Measurements from ENCODE around the gene SPRTN.

- TF ChIP-seq ZFP30 (CRISPR knock-in tag; IDR thresholded peaks at IDR 0.05) (no peak), CSDC2 (CRISPR knock-in tag; IDR thresholded peaks at IDR 0.05) (no peak; the same call in 1 of the 2 replicates), CREB5 (CRISPR knock-in tag; IDR thresholded peaks at IDR 0.05; ENCODE audit: low read depth) (peak; percentile 95; the same call in 1 of the 2 replicates), SNAI2 (CRISPR knock-in tag; IDR thresholded peaks at IDR 0.05) (no peak), ZNF70 (CRISPR knock-in tag; IDR thresholded peaks at IDR 0.05) (no peak), ZFP3 (CRISPR knock-in tag; IDR thresholded peaks at IDR 0.05) (peak; percentile 41; the same call in 1 of the 2 replicates)
Measured at GRCh38 chr1:231395076-231395997, 57.2 kb downstream of the SPRTN start.
